Ovary (tissue), 3 donors: ENCODE measurements around the gene SYT14.

ENCODE experiments used
- CTCF ChIP-seq, 3 donors: fragments of 450-650 bp in 2 of 3; fragments of 200-600 bp in 1 of 3; IDR thresholded peaks; one replicate each; pipeline versions ENCODE4 v1.5.1 to v1.8.0; 2016 to 2022; ENCODE audit warnings: antibody characterized with exemption in 3 of 3, mild to moderate bottlenecking in 1 of 3
- POLR2A ChIP-seq: fragments of 450-650 bp; IDR thresholded peaks from one replicate; pipeline ENCODE4 v1.6.1; 2017; ENCODE audit warnings: antibody characterized with exemption, mild to moderate bottlenecking, moderate library complexity
- donor health status: DM: no; HTN: no; CAD: no.

- no peak for TF ChIP-seq CTCF (IDR thresholded peaks at IDR 0.05)
- TF ChIP-seq POLR2A, result no peak
These were observed 194.6 kb downstream of the SYT14 start for GRCh38 chr1:210132582-210132981.
